Astrocyte (in vitro differentiated cells and primary cell): ENCODE results near the gene MORN1. TPM values are rescaled to one million over a fixed set of nuclear protein-coding genes. Genes with fewer than 3 reads are reported as not detected.

Experiments
- DNase-seq: peaks from one replicate; pipeline ENCODE4 v3.0.0-alpha.2; 2010; ENCODE audit warnings: low read depth
- FAIRE-seq: peaks from 2 replicates; lab custom pipeline; 2011; peaks lifted over from hg19 to GRCh38; lab: Jason Lieb, UNC
- H2AFZ ChIP-seq: 2 replicates; pipeline ENCODE4 v1.6.0; 2012; ENCODE audit warnings: low read depth, low read length, inconsistent platforms
- H3K27ac ChIP-seq: 2 replicates; pipeline ENCODE4 v1.5.1; 2011; ENCODE audit warnings: low read depth, low read length, inconsistent platforms
- H3K27me3 ChIP-seq: 2 replicates; pipeline ENCODE4 v1.6.0; 2011; ENCODE audit warnings: low read length, inconsistent platforms; ENCODE audit not compliant: insufficient read depth
- H3K36me3 ChIP-seq: 2 replicates; pipeline ENCODE4 v1.5.1; 2011; ENCODE audit warnings: low read length, inconsistent platforms; ENCODE audit not compliant: insufficient read depth
- H3K4me1 ChIP-seq: 2 replicates; pipeline ENCODE4 v1.5.1; 2011; ENCODE audit warnings: low read length, inconsistent platforms; ENCODE audit not compliant: insufficient read depth
- H3K4me2 ChIP-seq: 2 replicates; pipeline ENCODE4 v1.6.0; 2012; ENCODE audit warnings: low read length, inconsistent platforms
- H3K4me3 ChIP-seq: 2 replicates; pipeline ENCODE4 v1.5.1; 2011; ENCODE audit warnings: low read depth, mild to moderate bottlenecking, low read length, inconsistent platforms; ENCODE audit not compliant: insufficient read depth
- H3K79me2 ChIP-seq: 2 replicates; pipeline ENCODE4 v1.6.0; 2012; ENCODE audit warnings: mild to moderate bottlenecking, low read length, inconsistent platforms; ENCODE audit not compliant: insufficient read depth
- H3K9ac ChIP-seq: 2 replicates; pipeline ENCODE4 v1.6.0; 2012; ENCODE audit warnings: mild to moderate bottlenecking, low read length, inconsistent platforms
- H3K9me3 ChIP-seq: 2 replicates; pipeline ENCODE4 v1.5.1; 2012; ENCODE audit warnings: low read depth, mild to moderate bottlenecking, low read length, inconsistent platforms; ENCODE audit not compliant: insufficient read depth
- H4K20me1 ChIP-seq: 2 replicates; pipeline ENCODE4 v1.6.0; 2012; ENCODE audit warnings: low read length, inconsistent platforms; ENCODE audit not compliant: insufficient read depth
- H3K27ac Mint-ChIP-seq: one replicate; pipeline ENCODE4 v1.8.0; 2021; ENCODE audit warnings: mild to moderate bottlenecking, mixed read lengths; ENCODE audit not compliant: unreplicated experiment
- H3K27me3 Mint-ChIP-seq: one replicate; pipeline ENCODE4 v1.8.0; 2021; ENCODE audit warnings: low read depth, mixed read lengths; ENCODE audit not compliant: unreplicated experiment
- H3K36me3 Mint-ChIP-seq: one replicate; pipeline ENCODE4 v1.8.0; 2021; ENCODE audit warnings: low read depth, mixed read lengths; ENCODE audit not compliant: unreplicated experiment
- H3K4me1 Mint-ChIP-seq: one replicate; pipeline ENCODE4 v1.8.0; 2021; ENCODE audit warnings: low read depth, mixed read lengths; ENCODE audit not compliant: unreplicated experiment
- H3K4me3 Mint-ChIP-seq: one replicate; pipeline ENCODE4 v1.8.0; 2021; ENCODE audit warnings: mild to moderate bottlenecking, moderate library complexity, mixed read lengths; ENCODE audit not compliant: unreplicated experiment
- H3K9me3 Mint-ChIP-seq: one replicate; pipeline ENCODE4 v1.8.0; 2021; ENCODE audit warnings: mild to moderate bottlenecking, mixed read lengths; ENCODE audit not compliant: unreplicated experiment
- CTCF ChIP-seq: IDR thresholded peaks from 2 replicates; pipeline ENCODE4 v1.5.1; 2011; ENCODE audit warnings: low read depth, mild to moderate bottlenecking, inconsistent platforms, low read length, moderate library complexity; ENCODE audit not compliant: insufficient read depth
- EZH2 ChIP-seq: IDR thresholded peaks from 2 replicates; pipeline ENCODE4 v1.6.1; 2012; ENCODE audit warnings: mild to moderate bottlenecking, low read length, inconsistent platforms; ENCODE audit not compliant: insufficient read depth
- total RNA-seq: library from RNA; stranded (reverse); gene quantifications from 2 replicates; pipeline ENCODE4 v1.2.1, GENCODE V29; 2021

MORN1 gene
- total RNA-seq, 1 donor from 2014 or later = 9.2 TPM

- peaks cover 7% of the 10 kb centered on the region for H3K36me3 Mint-ChIP-seq
- no peak overlapping the region for H3K4me3 Mint-ChIP-seq
- Histone ChIP-seq H3K4me3 (no peak overlapping the region), H3K79me2 (peaks cover 70% of the 10 kb centered on the region), H3K4me2 (no peak overlapping the region), H3K27ac (no peak overlapping the region), H2AFZ (no peak overlapping the region), H4K20me1 (peaks cover 81% of the 10 kb centered on the region), H3K36me3 (peaks cover 11% of the 10 kb centered on the region), H3K27me3 (no peaks in the 10 kb centered on the region), H3K9me3 (no peaks in the 10 kb centered on the region), H3K9ac (no peak overlapping the region), H3K4me1 (peaks cover 7% of the 10 kb centered on the region)
- no peak for TF ChIP-seq CTCF
- no peak for TF ChIP-seq EZH2
- H3K9me3 Mint-ChIP-seq = no peaks in the 10 kb centered on the region
- H3K4me1 Mint-ChIP-seq = no peaks in the 10 kb centered on the region
- no peaks in the 10 kb centered on the region for H3K27me3 Mint-ChIP-seq
- DNase-seq (no peak), FAIRE-seq (no peak)
- H3K27ac Mint-ChIP-seq = no peak overlapping the region
Observed at GRCh38 chr1:2304282-2304681, 87.1 kb downstream of the MORN1 start.

GRCh38 chr1:2303781-2304180 lies 87.6 kb downstream of the MORN1 start:
- Histone ChIP-seq H3K4me3 (no peak overlapping the region), H3K9ac (no peak overlapping the region), H3K36me3 (peaks cover 11% of the 10 kb centered on the region), H2AFZ (no peak overlapping the region), H3K9me3 (no peaks in the 10 kb centered on the region), H3K4me2 (no peak overlapping the region), H4K20me1 (peaks cover 86% of the 10 kb centered on the region), H3K79me2 (peaks cover 72% of the 10 kb centered on the region), H3K4me1 (peaks cover 8% of the 10 kb centered on the region), H3K27ac (no peak overlapping the region), H3K27me3 (no peaks in the 10 kb centered on the region)
- H3K27me3 Mint-ChIP-seq = no peaks in the 10 kb centered on the region
- H3K27ac Mint-ChIP-seq = no peak overlapping the region
- DNase-seq (no peak), FAIRE-seq (no peak)
- H3K4me1 Mint-ChIP-seq = peaks cover 2% of the 10 kb centered on the region
- H3K4me3 Mint-ChIP-seq = no peak overlapping the region
- no peaks in the 10 kb centered on the region for H3K9me3 Mint-ChIP-seq
- peaks cover 7% of the 10 kb centered on the region for H3K36me3 Mint-ChIP-seq
- TF ChIP-seq EZH2 (no peak), CTCF (no peak)

- Histone ChIP-seq H3K9ac (no peak overlapping the region), H3K4me1 (peaks cover 11% of the 10 kb centered on the region), H3K4me2 (no peak overlapping the region), H3K9me3 (no peaks in the 10 kb centered on the region), H3K27ac (no peak overlapping the region), H2AFZ (no peak overlapping the region), H3K27me3 (no peaks in the 10 kb centered on the region), H3K79me2 (peaks cover 74% of the 10 kb centered on the region), H3K36me3 (peaks cover 11% of the 10 kb centered on the region), H3K4me3 (no peak overlapping the region), H4K20me1 (peaks cover 86% of the 10 kb centered on the region)
- Mint-ChIP-seq H3K36me3 (peaks cover 7% of the 10 kb centered on the region), H3K4me1 (peaks cover 2% of the 10 kb centered on the region), H3K27ac (no peak overlapping the region), H3K27me3 (no peaks in the 10 kb centered on the region), H3K4me3 (no peak overlapping the region), H3K9me3 (no peaks in the 10 kb centered on the region)
- no peak for TF ChIP-seq EZH2
- TF ChIP-seq CTCF = no peak
- FAIRE-seq = no peak
- no peak for DNase-seq
Observed at GRCh38 chr1:2303016-2303775, 88.2 kb downstream of the MORN1 start.
